GM13977 (cell line): Measurements from ENCODE around the gene SAP25.

Source experiments
- DNase-seq: peaks from one replicate; pipeline ENCODE4 v3.0.0; 2012; ENCODE audit warnings: low spot score
- in situ Hi-C: fragments of 300-500 bp; cut with MboI; formaldehyde crosslinking; loops from one replicate; pipeline ENCODE4 v1.12.0; 2022; ENCODE audit warnings: low sequenced_read_pairs, low pct_unique_long_range_greater_than_20kb, mixed read lengths, inconsistent platforms; ENCODE audit not compliant: unreplicated experiment
- TF ChIP-seq, protein P1 (sequence below): IDR thresholded peaks from 2 replicates; pipeline ENCODE4 v1.5.1; 2012; ENCODE audit warnings: mild to moderate bottlenecking, control low read depth; ENCODE audit not compliant: insufficient read depth; ENCODE audit errors: extremely low read depth, missing control alignments

Gene SAP25

DNA sequence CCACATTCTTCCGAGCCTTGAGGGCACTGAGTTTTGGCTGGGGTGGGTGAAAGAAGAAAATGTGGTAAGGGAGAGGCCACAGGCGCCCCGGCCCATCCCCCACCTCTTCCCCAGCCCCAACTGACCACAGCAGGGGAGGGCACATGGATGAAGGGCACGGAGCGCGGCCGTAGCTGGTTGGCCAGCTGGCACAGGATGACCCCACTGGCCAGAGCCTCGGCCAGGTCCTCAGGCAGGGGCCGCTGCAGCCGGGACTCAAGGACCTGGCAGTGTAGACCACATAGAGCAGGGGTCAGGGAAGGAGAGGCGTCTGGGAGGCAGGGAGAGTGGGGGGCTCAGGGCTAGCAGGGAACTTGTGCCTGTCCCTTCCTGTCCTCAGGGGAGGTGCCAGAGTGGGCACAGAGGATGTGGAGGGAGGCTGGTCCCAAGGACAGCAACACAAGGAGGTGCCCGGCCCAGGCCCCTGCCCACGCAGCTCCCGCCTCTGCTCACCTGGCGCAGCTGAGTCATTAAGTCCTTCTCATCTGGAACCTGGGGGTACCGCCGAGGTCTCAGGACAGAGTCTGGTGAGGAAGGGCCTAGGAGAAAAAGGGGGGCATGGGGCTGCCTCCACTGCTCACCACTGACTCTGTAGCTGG lies 2.2 kb upstream of the SAP25 start:
- in situ Hi-C loops: no loop called here
- TF ChIP-seq, protein P1, sequence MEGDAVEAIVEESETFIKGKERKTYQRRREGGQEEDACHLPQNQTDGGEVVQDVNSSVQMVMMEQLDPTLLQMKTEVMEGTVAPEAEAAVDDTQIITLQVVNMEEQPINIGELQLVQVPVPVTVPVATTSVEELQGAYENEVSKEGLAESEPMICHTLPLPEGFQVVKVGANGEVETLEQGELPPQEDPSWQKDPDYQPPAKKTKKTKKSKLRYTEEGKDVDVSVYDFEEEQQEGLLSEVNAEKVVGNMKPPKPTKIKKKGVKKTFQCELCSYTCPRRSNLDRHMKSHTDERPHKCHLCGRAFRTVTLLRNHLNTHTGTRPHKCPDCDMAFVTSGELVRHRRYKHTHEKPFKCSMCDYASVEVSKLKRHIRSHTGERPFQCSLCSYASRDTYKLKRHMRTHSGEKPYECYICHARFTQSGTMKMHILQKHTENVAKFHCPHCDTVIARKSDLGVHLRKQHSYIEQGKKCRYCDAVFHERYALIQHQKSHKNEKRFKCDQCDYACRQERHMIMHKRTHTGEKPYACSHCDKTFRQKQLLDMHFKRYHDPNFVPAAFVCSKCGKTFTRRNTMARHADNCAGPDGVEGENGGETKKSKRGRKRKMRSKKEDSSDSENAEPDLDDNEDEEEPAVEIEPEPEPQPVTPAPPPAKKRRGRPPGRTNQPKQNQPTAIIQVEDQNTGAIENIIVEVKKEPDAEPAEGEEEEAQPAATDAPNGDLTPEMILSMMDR: no peak
- DNase-seq: no peak

- DNase-seq: no peak
- in situ Hi-C loops: no loop called here
Observed at GRCh38 chr7:100575206-100575631, 1.5 kb upstream of the SAP25 start.

GRCh38 chr7:100574362-100575205 lies 884 bp upstream of the SAP25 start:
- TF ChIP-seq, protein P1: no peak
- in situ Hi-C loops: no loop called here
- DNase-seq: no peak

More at GRCh38 chr7:100575206-100575631, 1.5 kb upstream of the SAP25 start:
- TF ChIP-seq, protein P1: no peak

GRCh38 chr7:100572949-100573675 lies 588 bp downstream of the SAP25 start:
- no peak for DNase-seq
- TF ChIP-seq, protein P1: no peak
- in situ Hi-C loops: no loop called here

- DNase-seq: no peak
- in situ Hi-C loops: no loop called here
- TF ChIP-seq, protein P1: no peak
Observed at GRCh38 chr7:100572281-100572948, 1.3 kb downstream of the SAP25 start.

GRCh38 chr7:100571829-100572116 lies 1.9 kb downstream of the SAP25 start:
- TF ChIP-seq, protein P1: no peak
- DNase-seq: no peak
- in situ Hi-C loops: no loop called here
